ENCODE results near the gene CP. TPM values are rescaled to one million over a fixed set of nuclear protein-coding genes. Genes with fewer than 3 reads are reported as not detected.

CP gene
- total and polyA plus RNA-seq, 2 donors (not counting 1 experiment from before 2014, with no cell fraction given) = not detected

DNA sequence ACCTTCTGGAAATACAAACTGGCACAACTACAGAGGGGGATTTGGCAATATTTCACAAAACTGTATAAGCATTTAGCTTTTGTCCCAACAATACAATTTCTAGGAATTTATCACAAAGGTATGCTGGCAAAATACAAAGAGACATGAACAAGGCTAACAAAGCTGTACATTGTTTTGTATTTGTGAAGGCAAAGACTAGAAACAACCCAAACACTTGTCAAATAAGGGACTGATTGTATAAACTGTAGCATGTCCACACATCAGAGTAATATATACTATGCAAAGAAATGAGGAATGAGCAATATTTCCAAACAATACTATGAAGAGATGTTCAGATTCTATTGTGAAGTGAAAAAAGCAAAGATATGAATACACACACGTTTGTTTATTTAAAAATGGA is 26.4 kb downstream of the CP start:
- intact Hi-C loops (cut with micrococcal nuclease) = no loop called here
- Histone ChIP-seq H3K4me3 (ENCODE audit: control extremely low read depth in 1 of 5, extremely low read depth in 1 of 5, insufficient read depth in 1 of 5, low read depth in 2 of 5, low read length in 4 of 5) (no peak overlapping the region), H4K20me1 (ENCODE audit: control insufficient read depth, insufficient read depth, low read length, poor library complexity, severe bottlenecking) (no peaks in the 10 kb centered on the region), H2AFZ (ENCODE audit: insufficient read depth, low read depth, low read length, poor library complexity, severe bottlenecking) (no peak overlapping the region), H3K9ac (ENCODE audit: low read length) (no peak overlapping the region), H3K27me3 (replicated peaks in 1 of 4; ENCODE audit: control extremely low read depth in 1 of 4, control insufficient read depth in 3 of 4, insufficient read depth in 4 of 4, low read length in 3 of 4) (no peaks in the 10 kb centered on the region), H3K4me1 (ENCODE audit: control insufficient read depth in 2 of 2, insufficient read depth in 2 of 2, low read length in 2 of 2) (no peaks in the 10 kb centered on the region), H3K36me3 (replicated peaks in 1 of 2; ENCODE audit: control extremely low read depth in 1 of 2, control insufficient read depth in 1 of 2, extremely low read depth in 1 of 2, insufficient read depth in 2 of 2, low read length in 1 of 2) (no peaks in the 10 kb centered on the region), H3K4me2 (replicated peaks; ENCODE audit: low read depth, low read length, poor library complexity, severe bottlenecking) (no peak overlapping the region), H3K79me2 (ENCODE audit: control insufficient read depth, insufficient read depth, low read length) (no peaks in the 10 kb centered on the region), H3K27ac (ENCODE audit: low read length in 2 of 2) (no peak overlapping the region), H3K9me3 (ENCODE audit: control extremely low read depth in 1 of 3, control insufficient read depth in 2 of 3, insufficient read depth in 1 of 3, low read length in 2 of 3) (no peaks in the 10 kb centered on the region)
- TF ChIP-seq, protein P1, sequence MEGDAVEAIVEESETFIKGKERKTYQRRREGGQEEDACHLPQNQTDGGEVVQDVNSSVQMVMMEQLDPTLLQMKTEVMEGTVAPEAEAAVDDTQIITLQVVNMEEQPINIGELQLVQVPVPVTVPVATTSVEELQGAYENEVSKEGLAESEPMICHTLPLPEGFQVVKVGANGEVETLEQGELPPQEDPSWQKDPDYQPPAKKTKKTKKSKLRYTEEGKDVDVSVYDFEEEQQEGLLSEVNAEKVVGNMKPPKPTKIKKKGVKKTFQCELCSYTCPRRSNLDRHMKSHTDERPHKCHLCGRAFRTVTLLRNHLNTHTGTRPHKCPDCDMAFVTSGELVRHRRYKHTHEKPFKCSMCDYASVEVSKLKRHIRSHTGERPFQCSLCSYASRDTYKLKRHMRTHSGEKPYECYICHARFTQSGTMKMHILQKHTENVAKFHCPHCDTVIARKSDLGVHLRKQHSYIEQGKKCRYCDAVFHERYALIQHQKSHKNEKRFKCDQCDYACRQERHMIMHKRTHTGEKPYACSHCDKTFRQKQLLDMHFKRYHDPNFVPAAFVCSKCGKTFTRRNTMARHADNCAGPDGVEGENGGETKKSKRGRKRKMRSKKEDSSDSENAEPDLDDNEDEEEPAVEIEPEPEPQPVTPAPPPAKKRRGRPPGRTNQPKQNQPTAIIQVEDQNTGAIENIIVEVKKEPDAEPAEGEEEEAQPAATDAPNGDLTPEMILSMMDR (IDR thresholded peaks at IDR 0.05) = no peak
- TF ChIP-seq EZH2 (IDR thresholded peaks at IDR 0.05; ENCODE audit: borderline replicate concordance, insufficient read depth, low read depth, low read length, poor library complexity, severe bottlenecking) = no peak
- H3K9me3 Mint-ChIP-seq (ENCODE audit: insufficient read depth) = no peaks in the 10 kb centered on the region
- H3K27ac Mint-ChIP-seq = no peak overlapping the region
- no peaks in the 10 kb centered on the region for H3K27me3 Mint-ChIP-seq
- no peaks in the 10 kb centered on the region for H3K4me1 Mint-ChIP-seq
- POLR2A ChIA-PET = no interaction called here
- no peak overlapping the region for H3K4me3 Mint-ChIP-seq
- CTCF ChIA-PET = interaction anchor here (0.6 kb wide), 1 partner anchor 8 kb away, joined by 3 read pairs; no protein-coding TSS in a partner anchor
- no peak for ATAC-seq (ENCODE audit: low read depth)
- no CpG with 5 or more reads among the region's 1 CpG for WGBS (ENCODE audit: insufficient coverage)
- DNase-seq = no peak

DNA sequence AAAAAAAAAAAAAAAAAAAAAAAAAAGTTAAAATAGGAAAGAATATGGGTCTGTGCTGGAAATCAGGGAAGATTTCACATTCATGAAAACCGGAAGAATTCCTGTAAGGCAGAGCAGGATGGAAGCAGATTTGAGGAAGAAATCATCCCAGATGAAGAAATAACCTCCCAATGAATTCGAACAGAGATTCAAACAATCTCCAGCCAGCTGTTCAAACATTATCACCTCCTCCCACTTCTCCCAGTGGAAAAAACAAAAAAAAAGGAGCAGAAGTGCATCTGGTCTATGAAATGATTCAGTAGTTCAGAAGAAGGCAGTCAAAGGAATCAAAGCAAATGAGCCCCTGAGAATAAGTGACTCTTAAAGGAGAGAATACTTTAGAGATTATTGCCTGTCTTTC is 33.1 kb downstream of the CP start:
- Mint-ChIP-seq H3K27me3 (no peaks in the 10 kb centered on the region), H3K27ac (no peak overlapping the region), H3K4me1 (no peaks in the 10 kb centered on the region), H3K9me3 (ENCODE audit: insufficient read depth) (no peaks in the 10 kb centered on the region), H3K4me3 (no peak overlapping the region)
- POLR2A ChIA-PET = no interaction called here
- no peak overlapping the region for H3K27ac ChIP-seq (ENCODE audit: low read length in 2 of 2)
- no peak overlapping the region for H2AFZ ChIP-seq (ENCODE audit: insufficient read depth, low read depth, low read length, poor library complexity, severe bottlenecking)
- no peak overlapping the region for H3K9ac ChIP-seq (ENCODE audit: low read length)
- H4K20me1 ChIP-seq (ENCODE audit: control insufficient read depth, insufficient read depth, low read length, poor library complexity, severe bottlenecking) = no peaks in the 10 kb centered on the region
- no peaks in the 10 kb centered on the region for H3K27me3 ChIP-seq (replicated peaks in 1 of 4; ENCODE audit: control extremely low read depth in 1 of 4, control insufficient read depth in 3 of 4, insufficient read depth in 4 of 4, low read length in 3 of 4)
- WGBS (ENCODE audit: insufficient coverage) = 80% methylated on average over 1 of the region's 2 CpGs
- CTCF ChIA-PET = interaction anchor here (1.0 to 1.3 kb wide), 2 partner anchors 84 to 85 kb away, joined by 3 to 4 read pairs; no protein-coding TSS in a partner anchor
- ATAC-seq (ENCODE audit: low read depth) = no peak
- H3K4me1 ChIP-seq (ENCODE audit: control insufficient read depth in 2 of 2, insufficient read depth in 2 of 2, low read length in 2 of 2) = no peaks in the 10 kb centered on the region
- no peaks in the 10 kb centered on the region for H3K36me3 ChIP-seq (replicated peaks in 1 of 2; ENCODE audit: control extremely low read depth in 1 of 2, control insufficient read depth in 1 of 2, extremely low read depth in 1 of 2, insufficient read depth in 2 of 2, low read length in 1 of 2)
- TF ChIP-seq, protein P1 (IDR thresholded peaks at IDR 0.05) = no peak
- TF ChIP-seq EZH2 (IDR thresholded peaks at IDR 0.05; ENCODE audit: borderline replicate concordance, insufficient read depth, low read depth, low read length, poor library complexity, severe bottlenecking) = no peak
- no peak for DNase-seq
- no peaks in the 10 kb centered on the region for H3K9me3 ChIP-seq (ENCODE audit: control extremely low read depth in 1 of 3, control insufficient read depth in 2 of 3, insufficient read depth in 1 of 3, low read length in 2 of 3)
- H3K79me2 ChIP-seq (ENCODE audit: control insufficient read depth, insufficient read depth, low read length) = no peaks in the 10 kb centered on the region
- intact Hi-C loops (cut with micrococcal nuclease) = no loop called here
- no peak overlapping the region for H3K4me3 ChIP-seq (ENCODE audit: control extremely low read depth in 1 of 5, extremely low read depth in 1 of 5, insufficient read depth in 1 of 5, low read depth in 2 of 5, low read length in 4 of 5)
- no peak overlapping the region for H3K4me2 ChIP-seq (replicated peaks; ENCODE audit: low read depth, low read length, poor library complexity, severe bottlenecking)

All from B cell (primary cell).